GM18873 (cell line): ENCODE data around the gene NXPE3.

Source experiments
- ATAC-seq: cut with Tn5 transposase; IDR thresholded peaks from one replicate; pipeline ENCODE4 v1.9.1; 2021; ENCODE audit warnings: mild to moderate bottlenecking, moderate library complexity, moderate number of reproducible peaks; ENCODE audit not compliant: unreplicated experiment, low FRiP score

Gene NXPE3

DNA sequence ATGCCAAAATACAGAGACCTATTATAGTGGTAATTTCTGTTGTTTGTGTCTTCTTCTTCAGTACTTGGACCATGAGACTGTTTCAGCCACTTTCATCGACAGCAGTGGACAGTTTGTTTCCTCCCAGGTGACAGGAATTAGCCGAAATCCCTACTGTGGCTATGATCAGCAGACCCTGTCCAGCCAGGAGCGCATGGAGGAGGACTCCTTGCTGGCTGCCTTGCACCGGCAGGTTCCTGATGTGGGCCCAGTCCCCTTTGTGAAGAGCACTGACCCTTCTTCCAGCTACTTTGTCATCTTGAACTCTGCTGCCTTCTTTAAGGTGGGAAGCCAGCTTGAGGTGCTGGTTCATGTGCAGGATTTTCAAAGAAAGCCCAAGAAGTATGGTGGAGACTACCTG is 22.2 kb downstream of the NXPE3 start:
- no peak for ATAC-seq

DNA sequence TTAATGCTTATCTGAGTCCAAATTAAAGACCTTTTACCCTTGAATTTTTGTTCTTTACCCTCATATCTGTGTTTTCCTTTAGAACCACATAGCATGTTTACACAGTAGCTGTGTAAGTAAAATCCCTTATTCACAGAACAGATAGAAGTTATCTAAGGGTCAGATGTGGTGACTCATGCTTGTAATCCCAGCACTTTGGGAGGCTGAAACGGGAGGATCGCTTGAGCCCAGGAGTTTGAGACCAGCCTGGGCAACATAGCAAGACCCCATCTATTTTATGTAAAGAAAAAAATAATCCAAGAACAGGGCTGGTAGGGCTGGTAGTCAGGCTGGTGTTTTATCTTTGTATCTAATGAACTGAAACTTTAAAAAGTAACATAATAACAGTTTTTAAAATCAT is 23.2 kb downstream of the NXPE3 start:
- ATAC-seq = no peak

DNA sequence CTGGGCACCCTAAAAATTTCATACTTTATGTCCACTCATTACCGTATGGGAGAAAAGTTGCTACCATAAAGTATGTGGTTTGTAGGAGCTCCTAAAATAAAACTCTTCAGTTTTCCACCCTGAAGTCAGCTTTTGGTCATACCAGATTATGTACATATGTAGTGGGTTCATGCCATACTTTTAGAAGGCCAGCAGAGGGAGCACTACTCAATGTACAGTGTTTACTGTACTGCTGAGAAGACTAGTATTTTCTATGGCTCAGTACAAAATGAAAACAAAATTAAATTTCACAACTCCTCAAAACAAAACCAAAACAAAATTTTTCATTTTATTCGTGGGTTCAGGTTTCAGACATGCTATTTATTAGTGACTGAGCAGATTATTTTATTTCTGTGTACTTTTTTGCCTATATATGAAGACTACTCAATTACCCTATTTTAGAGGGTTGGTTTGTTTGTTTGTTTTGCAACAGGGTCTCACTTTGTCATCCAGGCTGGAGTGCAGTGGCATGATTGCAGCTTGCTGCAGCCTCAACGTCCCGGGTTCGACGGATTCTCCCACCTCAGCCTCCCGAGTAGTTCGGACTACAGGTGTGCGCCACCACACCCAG is 24.3 kb downstream of the NXPE3 start:
- peak; percentile 98 for ATAC-seq

DNA sequence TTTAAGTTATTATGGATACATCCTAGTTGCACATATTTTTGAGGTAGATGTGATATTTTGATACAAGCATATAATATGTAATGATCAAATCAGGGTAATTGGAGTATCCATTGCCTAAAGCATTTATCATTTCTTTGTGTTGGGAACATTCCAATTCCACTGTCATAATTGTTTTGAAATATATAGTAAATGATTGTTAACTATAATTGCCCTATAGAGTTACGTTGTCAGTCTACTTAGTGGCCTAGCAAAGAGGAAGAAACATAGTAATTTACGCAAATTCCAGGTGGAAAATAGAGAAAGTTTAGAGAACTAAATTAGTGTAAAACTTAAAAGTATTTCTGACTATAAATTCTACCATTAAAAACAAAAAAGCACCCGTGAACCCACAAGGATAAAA is 24.9 kb downstream of the NXPE3 start:
- no peak for ATAC-seq

DNA sequence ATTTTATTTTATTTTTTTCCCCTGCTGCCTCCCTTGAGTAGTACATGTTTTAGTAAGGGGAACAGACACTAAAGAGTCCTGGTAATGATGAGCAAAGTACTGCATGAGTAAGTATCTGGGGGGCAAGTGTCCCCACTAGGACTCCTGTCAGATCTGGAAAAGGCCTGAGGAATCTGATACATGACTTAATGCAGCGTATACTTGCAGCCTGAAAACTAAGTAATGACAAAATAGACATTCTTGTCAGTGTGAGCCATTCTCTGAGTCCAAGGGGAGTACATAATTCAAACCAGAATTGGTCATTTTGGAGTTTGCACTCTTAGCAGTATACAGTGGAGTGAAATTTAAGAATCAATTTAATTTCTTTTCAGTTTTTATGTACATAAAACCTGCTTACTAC is 27.5 kb downstream of the NXPE3 start:
- ATAC-seq = no peak

DNA sequence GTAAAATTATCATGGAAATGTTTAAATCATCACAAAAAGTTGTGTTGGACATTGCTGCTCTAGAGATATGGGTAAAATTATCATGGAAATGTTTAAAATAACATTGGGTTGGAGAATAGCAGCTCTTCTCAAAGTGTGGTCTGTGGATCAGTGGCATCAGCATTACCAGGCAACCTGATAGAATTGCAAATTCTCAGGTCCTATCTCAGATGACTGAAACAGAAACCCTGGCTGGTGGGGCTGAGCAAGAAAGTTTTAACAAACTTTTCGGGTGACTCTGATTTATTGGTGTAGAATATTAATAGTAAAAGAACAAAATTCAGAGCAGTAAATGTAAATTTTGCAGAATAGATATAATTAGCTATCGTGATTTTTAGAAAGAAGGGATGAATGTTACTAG is 28.9 kb downstream of the NXPE3 start:
- ATAC-seq = peak; percentile 57

DNA sequence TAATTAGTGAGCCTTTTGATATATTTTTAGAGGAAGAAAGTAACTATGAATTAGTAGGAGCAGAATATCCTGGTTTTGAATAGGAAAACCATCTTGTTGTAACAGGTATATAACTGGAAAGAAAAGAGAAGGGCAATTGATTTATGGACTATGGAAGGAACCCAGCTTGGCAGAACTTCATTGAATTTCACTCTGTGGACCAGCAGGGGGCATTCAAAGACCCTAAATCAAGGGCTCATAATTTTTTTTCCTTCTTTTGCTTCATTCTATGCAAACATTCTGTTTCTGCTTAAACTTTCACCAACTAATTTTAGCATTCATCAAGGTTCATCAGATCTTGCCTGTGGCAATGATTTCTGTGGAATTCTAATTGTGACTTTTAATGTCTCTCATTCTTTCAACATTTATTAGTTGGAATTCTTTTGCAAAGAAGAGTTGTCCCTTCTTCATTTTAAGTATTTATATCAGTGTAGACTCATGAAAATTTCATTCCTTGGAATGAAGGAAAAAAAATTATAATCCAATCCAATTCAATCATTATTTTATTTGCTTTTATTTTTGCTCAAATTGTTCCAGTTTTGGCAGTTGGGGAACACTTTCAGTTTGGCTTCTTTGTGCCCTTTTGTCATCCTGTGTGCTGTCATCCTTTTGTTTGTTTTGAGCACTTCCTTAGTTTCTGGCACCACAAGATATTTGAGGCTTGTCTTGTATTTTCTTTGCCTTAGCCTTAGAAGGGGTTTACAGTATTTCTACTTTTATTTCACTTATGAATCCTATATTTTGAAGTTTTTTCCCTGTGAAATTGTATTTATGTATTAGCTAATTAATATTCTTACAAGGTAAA is 30.4 kb downstream of the NXPE3 start:
- no peak for ATAC-seq

DNA sequence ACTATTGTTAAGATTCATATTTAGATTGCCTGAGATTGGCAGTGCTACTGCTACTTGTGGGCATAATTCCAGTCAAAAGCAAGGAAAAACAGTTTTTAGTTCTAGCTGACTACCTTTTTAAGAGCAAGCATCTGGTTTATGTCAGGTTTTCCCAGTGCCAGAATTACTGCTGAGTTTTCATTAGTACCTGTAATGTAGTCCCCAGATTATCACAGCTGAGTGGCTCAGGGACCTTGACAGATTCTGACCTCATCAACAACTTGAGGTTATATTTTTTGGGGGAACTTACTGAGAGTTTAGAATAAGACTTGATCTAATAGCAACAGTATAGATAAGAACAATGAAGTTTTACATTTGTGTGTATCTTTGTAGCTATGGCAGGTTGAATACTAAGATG is 31.0 kb downstream of the NXPE3 start:
- no peak for ATAC-seq

DNA sequence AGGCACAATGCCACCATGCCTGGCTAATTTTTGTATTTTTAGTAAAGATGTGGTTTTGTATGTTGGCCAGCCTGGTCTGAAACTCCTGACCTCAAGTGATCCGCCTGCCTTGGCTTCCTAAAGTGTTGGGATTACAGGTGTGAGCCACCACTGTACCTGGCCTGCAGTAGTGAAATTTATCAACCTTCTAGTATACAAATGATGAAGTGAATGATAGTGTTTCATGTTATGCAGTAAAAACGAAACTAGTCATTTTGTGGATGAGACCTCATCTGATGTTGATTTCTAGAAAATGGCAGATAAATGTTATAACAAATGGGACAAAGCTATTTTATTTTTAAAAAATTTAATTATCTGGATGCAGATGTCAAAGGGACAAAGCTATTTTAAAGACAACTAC is 32.9 kb downstream of the NXPE3 start:
- no peak for ATAC-seq

DNA sequence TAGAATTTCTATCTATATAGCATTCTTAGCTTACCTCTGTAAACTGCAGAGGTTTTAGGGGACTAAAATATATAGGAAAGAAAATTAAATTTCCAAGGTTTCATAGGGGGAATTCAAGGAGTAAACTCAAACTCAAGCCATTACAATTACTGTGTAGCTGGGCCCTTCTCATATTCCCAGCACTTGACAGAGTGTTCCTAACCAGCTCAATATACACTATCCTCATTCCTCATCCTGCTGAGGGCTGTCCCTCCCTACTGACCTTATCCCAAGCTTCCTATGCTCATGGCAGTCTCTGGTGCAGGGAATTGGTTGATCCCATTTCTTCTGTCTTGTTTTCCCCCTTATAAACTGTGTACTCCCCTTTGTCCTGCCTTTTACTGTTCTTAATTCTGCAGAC is 33.9 kb downstream of the NXPE3 start:
- no peak for ATAC-seq

DNA sequence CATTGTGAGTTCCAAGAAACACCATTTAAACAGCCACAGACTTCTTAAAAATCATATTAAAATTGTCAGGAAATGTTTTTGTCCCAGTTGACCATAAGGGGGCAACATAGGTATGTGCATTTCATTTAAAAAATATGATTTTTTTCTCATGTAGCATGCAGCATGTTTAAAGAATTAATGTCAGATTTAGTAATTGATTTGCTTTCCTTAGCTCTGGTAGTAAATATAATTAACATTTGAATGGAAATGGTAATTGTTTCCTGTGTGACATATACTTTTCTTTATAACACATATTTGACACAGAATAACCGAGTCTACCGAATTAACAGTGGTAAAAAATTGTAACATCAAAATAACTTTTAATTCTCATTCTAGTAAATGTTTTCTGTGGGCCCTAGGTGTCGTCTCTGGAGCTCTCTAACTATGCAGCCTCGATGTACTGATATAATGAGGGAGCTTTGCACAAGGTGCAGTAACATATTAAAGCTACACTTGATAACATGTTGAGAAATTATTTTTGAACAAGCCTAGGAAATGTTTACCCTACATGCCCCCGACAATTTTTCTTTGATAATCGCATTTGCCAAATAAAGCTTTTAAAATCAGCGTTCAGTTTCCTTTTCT is 34.9 kb downstream of the NXPE3 start:
- ATAC-seq = no peak

DNA sequence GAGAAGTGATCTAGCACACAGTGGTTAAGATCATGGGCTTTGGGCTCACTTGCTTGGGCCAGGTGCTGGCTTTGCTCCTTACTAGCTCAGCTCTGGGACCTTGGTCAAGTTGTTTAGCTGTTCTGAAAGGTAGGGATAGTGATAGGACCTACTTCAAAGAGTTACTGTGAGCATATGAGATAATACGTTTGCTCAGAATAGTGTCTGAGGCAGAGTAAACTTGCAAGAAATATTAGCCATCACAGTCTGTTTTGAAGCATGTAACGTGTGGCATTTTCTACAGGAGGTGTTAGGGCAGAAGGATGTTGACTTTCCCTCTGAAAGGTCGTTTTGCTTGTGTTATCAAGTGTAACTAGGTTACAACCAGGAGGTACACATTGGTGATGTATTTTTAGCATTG is 35.8 kb downstream of the NXPE3 start:
- no peak for ATAC-seq

DNA sequence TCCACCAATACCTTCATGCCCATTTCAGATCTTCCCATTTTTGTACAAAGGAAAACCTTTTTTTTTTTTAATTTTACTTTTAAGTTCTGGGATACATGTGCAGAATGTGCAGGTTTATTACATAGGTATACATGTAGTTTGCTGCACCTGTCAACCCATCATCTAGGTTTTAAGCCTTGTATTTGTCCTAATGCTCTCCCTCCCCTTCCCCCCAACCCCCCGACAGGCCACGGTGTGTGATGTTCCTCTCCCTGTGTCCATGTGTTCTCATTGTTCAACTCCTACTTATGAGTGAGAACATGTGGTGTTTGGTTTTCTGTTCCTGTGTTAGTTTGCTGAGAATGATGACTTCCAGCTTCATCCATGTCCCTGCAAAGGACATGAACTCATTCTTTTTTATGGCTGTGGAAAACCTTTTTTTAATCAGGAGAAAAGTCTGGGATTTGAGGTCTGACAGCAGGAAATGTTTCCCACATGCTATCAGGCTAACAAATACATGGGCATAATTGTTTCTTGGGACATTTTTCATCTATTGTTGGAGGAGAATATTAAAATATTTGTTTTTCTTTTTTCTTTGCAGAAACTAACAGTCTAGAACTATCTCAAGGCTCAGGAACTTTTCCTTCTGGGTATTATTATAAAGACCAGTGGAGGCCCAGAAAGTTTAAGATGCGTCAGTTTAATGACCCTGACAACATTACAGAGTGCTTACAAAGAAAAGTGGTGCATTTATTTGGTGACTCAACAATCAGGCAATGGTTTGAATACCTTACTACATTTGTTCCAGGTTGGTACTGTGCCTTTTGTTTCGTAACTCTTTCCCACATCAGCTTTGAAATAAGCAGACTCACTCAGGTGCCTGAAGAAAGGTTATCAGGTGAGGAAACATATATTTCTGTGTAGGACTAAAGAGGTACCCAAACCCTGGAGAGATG is 37.5 kb downstream of the NXPE3 start:
- no peak for ATAC-seq

DNA sequence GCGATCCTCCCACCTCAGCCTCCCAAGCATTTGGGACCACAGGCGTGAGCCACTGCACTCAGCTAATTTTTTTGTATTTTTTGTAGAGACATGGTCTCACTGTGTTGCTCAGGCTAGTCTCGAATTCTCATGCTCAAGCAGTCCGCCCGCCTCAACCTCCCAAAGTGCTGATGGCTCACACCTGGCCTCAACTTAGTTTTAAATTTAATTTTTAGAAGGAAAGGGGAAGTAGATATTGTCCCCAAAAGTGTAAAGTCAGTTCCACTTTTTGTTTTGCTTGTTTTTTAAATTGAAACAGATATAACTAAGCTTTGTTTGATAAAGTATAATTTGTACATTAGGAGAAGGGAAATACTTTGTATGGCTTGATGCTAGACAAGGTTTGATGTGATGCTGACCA is 39.0 kb downstream of the NXPE3 start:
- no peak for ATAC-seq

DNA sequence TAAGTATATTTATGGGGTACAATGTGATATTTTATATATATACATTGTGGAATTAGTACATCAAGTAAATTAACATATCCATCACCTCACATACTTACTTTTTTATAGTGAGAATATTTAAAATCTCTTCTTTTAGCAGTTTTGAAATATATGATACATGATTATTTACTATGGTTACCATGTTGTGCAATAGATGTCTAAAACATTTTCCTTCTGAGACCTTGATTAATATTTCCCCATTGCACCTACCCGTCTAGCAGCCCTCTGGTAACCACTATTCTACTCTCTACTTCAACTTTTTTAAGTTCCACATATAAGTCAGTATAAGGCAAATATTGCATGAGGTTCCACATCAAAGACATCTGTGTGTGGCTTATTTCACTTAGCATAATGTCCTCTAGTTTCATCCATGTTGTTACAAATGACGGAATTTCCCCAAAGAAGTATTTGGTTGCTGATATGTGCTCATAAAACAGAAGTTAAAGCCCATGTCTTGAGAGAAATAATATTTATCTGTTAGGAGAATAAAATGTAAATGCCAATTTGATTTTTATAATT is 40.7 kb downstream of the NXPE3 start:
- peak; percentile 42 for ATAC-seq

DNA sequence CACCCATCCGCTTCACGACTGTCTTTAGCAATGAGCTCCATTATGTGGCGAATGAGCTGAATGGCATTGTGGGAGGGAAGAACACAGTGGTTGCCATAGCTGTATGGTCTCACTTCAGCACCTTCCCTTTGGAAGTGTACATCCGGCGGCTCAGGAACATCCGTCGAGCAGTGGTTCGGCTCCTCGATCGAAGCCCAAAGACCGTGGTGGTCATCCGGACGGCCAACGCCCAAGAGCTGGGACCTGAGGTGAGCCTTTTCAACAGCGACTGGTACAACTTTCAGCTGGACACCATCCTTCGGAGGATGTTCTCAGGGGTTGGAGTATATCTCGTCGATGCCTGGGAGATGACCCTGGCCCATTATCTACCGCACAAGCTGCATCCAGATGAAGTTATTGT is 42.5 kb downstream of the NXPE3 start:
- no peak for ATAC-seq

DNA sequence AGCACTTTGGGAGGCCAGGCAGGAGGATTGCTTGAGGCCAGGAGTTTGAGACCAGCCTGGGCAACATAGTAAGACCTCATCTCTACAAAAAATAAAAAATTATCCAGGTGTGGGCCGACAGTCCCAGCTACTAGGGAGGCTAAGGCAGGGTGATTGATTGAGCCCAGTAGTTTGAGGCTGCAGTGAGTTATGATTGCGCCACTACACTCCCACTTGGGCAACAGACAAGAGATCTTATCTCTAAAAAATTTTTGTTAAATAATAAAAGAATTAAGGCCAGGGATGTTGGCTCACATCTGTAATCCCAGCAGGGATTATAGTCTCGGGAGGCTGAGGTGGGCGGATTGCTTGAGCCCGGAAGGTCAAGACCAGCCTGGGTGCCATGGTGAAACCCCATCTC is 44.5 kb downstream of the NXPE3 start:
- no peak for ATAC-seq

DNA sequence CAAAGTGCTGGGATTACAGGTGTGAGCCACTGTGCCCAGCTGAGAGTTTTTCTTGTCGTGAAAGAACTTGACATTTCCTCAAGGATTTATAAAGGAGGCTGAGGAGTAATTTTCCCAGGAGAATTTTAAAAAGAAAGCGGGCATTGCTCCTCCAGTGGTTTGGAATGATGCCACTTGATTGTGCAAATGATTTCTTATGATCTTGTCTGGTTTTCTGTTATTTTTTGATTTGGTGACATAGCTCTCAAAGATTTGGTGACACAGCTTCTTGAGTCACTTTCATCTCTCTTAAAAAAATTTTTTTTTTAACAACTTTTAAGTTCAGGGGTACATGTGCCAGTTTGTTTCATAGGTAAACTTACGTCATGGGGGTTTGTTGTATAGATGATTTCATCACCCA is 45.7 kb downstream of the NXPE3 start:
- no peak for ATAC-seq

DNA sequence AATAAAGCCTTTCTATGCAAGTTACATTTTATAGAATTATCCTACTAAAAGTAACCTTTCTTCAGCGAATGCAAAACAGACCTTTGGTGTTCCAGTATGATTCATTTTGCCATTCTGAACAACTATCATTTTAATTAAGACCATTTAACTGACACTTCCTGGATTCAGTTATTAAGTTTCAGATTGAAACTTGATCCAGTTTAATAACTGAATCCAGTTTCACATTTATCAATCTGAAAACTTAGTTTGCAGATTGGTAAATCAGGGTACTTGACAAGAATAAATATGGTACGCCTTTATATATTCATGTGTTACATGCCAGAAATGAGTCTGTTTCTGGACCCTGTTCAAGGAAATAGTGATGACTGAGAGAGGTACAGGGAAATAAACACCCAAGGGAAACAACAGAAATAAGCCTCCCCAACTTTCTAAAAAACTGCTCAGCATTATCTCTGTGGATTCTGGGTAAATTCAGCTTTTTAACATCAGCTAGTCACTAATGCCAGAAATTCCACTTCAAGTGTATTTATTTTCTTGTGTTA is 47.0 kb downstream of the NXPE3 start:
- no peak for ATAC-seq
